Posterior vena cava (tissue), 2 donors: ENCODE measurements around the gene POLR3B. TPM values are rescaled to one million over a fixed set of nuclear protein-coding genes. Genes with fewer than 3 reads are reported as not detected.
"Not testable (repeated sequence)": the region's sequence is repeated elsewhere in the genome, so short reads cannot be mapped to it uniquely, and the experiment has no call there.

Source experiments
- DNase-seq: peaks from one replicate; pipeline ENCODE4 v3.0.0-alpha.2; 2020; ENCODE audit warnings: low spot score
- intact Hi-C, 2 donors: fragments of 100-400 bp; cut with DNase I; formaldehyde crosslinking; loops; one replicate each; pipeline versions ENCODE4 v1.14.1 to v1.14.2; 2022 to 2023
- total RNA-seq, 2 donors: library from RNA; stranded (reverse); fragmentation: NEBNext Ultra II Directional; extraction: Animal tissue kit (Norgen Biotek cat#: 25700); gene quantifications; one replicate each; pipeline ENCODE4 v1.2.1, GENCODE V29; 2021
- donor health status: DM: yes; HTN: yes; CAD: no.
- donor health status: DM: yes; HTN: yes; CAD: no.

POLR3B gene
- total RNA-seq, 2 donors from 2014 or later, result 7.7 to 10.5 TPM

DNA sequence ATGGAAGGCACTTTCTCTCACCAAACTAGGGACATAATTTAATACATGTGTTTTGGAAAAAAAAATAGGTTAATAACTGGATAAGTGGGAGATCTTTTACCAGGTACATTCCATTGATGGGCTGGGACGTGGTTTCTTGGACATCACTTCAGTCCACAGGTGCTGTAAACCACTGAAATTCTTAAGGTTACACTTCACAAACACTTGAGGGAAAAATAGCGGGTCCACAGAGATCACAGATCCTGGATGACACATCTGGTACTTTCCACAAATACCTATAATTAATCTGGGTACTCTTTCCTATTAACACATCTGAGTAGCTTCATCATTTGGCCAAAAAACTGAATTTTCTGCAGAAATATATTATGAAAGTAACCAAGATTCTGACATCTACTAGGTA, 85.0 kb downstream of the POLR3B start:
- intact Hi-C loops, result loop anchor here in 1 of 2 donors (2.0 kb wide), 1 partner anchor 38 kb away; no protein-coding TSS in a partner anchor
- no peak for DNase-seq

DNA sequence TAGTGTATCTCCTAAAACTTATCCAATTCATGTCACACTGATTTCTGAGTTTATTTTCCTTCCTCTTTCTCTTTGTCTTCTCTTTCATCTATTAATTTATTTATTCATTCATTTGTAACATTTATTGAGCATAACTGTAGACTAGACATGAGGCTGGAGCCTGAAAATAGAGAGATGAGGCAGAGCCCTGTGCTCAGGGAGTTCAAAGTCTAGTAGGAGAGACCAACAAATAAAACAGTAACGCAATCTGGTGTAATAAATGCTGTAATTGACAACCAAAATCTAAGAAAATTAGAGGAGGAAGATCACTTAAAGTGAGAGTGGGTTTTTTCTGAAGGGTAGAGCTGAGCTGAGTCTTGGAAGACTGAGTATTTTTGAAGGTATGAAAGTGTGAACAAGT, 87.5 kb downstream of the POLR3B start:
- intact Hi-C loops, result no loop called here
- DNase-seq, result no peak

GRCh38 chr12:106445959-106446358, 88.4 kb downstream of the POLR3B start:
- intact Hi-C loops, result no loop called here
- no peak for DNase-seq

GRCh38 chr12:106446419-106447092, 89.0 kb downstream of the POLR3B start:
- intact Hi-C loops, result no loop called here
- no peak for DNase-seq

DNA sequence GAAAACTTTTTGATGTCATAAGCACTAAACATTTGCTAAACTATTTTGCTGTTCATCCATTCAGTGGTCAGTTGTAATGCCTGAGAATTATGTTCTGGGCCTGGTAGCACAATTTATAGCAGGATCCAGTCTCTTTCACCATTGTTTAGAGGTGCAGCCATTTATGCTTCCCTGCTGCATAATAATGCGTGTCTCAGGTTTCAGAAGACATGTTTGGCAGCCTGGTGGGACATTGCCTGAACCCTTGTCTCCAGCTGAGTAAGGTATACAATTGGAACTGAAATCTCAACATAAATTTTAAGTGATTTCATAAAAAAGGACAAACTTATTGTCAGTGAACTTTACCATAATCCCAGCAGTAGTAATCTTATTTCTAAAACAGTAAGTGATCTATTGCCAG, 94.8 kb downstream of the POLR3B start:
- DNase-seq, result no peak
- intact Hi-C loops, result no loop called here

GRCh38 chr12:106455111-106455510, 97.6 kb downstream of the POLR3B start:
- no peak for DNase-seq
- intact Hi-C loops, result loop anchor here in 1 of 2 donors (5.0 kb wide), 1 partner anchor 973 kb away; no protein-coding TSS in a partner anchor

- no peak for DNase-seq
- intact Hi-C loops, result loop anchor here in 1 of 2 donors (5.0 kb wide), 1 partner anchor 977 kb away; no protein-coding TSS in a partner anchor
Measured at GRCh38 chr12:106459124-106459523, 101.6 kb downstream of the POLR3B start.

- DNase-seq, result no peak
- intact Hi-C loops, result loop anchor here in 1 of 2 donors (5.0 kb wide), 1 partner anchor 977 kb away; no protein-coding TSS in a partner anchor
Measured at GRCh38 chr12:106459534-106459933, 102.0 kb downstream of the POLR3B start.

GRCh38 chr12:106461730-106462129, 104.2 kb downstream of the POLR3B start:
- no peak for DNase-seq
- intact Hi-C loops, result no loop called here

DNA sequence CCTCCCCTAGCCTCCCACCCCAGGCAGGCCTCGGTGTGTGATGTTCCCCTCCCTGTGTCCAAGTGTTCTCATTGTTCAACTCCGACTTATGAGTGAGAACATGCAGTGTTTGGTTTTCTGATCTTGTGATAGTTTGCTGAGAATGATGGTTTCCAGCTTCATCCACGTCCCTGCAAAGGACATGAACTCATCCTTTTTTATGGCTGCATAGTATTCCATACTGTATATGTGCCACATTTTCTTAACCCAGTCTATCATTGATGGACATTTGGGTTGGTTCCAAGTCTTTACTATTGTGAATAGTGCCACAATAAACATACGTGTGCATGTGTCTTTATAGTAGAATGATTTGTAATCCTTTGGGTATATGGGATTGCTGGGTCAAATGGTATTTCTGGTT, 108.1 kb downstream of the POLR3B start:
- DNase-seq, intact Hi-C loops: not testable (repeated sequence)

GRCh38 chr12:106475662-106476061, 118.1 kb downstream of the POLR3B start:
- DNase-seq, intact Hi-C loops: not testable (repeated sequence)

DNA sequence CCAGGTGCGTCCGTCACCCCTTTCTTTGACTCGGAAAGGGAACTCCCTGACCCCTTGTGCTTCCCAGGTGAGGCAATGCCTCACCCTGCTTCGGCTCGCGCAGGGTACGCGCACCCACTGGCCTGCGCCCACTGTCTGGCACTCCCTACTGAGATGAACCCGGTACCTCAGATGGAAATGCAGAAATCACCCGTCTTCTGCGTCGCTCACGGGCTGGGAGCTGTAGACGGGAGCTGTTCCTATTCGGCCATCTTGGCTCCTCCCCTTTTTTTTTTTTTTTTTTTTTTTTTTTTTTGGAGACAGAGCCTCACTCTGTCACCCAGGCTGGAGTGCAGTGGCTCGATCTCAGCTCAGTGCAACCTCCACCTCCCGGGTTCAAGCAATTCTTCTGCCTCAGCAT, 120.1 kb downstream of the POLR3B start:
- intact Hi-C loops, DNase-seq: not testable (repeated sequence)

DNA sequence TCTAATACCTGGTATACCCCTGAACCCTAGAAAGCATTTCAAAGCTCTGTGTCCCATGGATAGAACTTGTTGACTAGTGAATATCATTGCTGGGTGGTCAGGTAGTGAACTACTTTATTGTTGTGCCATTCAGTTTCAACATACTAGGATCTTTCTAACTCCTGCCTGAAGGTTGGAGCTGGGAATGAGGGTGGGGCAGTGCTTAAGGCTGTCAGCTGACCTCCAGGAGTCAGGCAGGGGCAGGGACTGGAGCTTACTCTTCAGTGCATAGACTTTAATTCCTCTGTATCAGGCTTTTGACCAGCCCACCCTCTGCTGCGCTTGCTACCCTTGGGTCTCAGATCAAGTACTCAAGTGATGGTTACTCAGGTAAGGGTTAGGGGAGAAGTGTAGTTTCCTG, 122.7 kb downstream of the POLR3B start:
- intact Hi-C loops, result loop anchor here in 1 of 2 donors (2.0 kb wide), 1 partner anchor 37 kb away; no protein-coding TSS in a partner anchor
- no peak for DNase-seq

GRCh38 chr12:106481246-106481645, 123.7 kb downstream of the POLR3B start:
- intact Hi-C loops, result loop anchor here in 1 of 2 donors (1.0 to 2.0 kb wide), 2 partner anchors 16 to 38 kb away; no protein-coding TSS in a partner anchor
- DNase-seq, result no peak

DNA sequence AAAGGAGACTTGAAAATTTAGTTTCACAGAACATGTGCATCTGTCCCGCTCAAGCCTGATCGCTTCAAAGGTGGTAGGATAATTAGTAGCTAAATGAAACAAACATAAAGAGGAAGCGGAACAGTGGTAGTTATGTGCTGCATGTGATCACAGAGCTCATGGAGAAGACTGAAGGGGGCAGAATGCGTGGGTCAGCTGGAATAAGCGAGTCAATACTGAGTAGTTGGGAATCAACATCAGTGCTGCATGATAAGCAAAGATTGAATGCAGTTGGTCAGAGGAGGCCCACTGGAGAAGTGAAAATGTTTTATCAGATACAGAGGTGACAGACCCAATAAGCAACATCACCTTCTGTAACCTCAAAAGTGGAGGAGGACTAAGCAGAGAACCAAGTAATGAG, 130.1 kb downstream of the POLR3B start:
- no peak for DNase-seq
- intact Hi-C loops, result no loop called here

DNA sequence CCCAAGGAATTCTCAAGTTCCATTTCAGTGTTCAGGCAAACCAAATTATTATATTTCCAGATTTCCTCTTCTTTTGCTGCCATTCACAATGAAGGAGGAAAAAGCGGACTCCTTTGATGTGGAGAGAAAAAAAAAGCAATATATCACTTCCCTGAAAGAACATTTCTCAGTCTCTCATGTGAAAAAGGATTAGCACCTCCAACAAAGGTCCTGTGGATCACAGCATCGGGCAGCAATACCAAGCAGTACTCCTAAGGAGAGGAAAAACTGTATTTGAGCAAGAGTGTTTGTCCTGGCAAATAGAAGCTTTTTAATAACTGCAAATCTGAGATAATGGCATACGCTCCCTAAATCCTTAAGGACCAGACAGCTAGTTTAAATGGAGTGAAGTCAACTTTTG, 131.3 kb downstream of the POLR3B start:
- no peak for DNase-seq
- intact Hi-C loops, result no loop called here

DNA sequence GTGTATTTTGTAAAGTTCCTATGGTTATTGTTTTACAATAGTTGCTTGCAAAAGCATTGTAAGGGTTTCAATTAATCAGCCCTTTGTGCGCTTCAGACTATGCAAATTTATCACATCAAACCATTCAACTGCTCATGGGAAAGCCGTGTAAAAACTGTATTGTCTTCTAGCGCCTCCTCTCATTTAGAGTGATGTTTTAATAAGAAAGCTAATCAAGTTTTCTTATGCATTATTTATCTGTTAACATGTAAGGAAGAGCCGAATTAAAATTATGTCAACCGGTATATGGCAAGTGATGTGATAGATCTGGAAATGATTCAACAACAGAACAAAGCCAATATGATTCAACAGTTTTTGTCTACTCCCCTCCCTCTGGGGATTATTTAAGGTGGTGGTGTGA, 132.7 kb downstream of the POLR3B start:
- intact Hi-C loops, result no loop called here
- DNase-seq, result no peak

- no peak for DNase-seq
- intact Hi-C loops, result no loop called here
Measured at GRCh38 chr12:106492857-106493256, 135.3 kb downstream of the POLR3B start.

DNA sequence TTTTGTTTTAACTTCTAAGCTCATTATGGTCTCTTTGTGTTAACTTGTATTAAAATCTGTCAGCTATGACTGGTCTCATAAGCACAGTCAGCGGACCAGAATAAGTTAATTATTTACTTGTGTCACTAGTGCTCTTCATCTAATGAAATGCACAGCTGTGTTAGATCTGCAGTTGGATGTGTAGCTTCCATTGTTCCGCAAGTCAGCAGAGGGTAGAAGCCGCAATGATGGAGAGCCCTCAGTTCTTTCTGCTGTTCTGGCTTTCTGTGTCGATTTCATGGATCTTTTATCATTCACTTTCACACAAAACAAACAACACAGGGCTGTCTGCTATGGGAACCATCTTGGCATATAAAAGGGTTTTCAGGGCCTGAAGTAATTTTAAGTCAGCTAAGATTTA, 136.0 kb downstream of the POLR3B start:
- intact Hi-C loops, result no loop called here

GRCh38 chr12:106495354-106495965, 137.9 kb downstream of the POLR3B start:
- no peak for DNase-seq
- intact Hi-C loops, result no loop called here

More for the DNA sequence above, 136.0 kb downstream of the POLR3B start:
- no peak for DNase-seq

DNA sequence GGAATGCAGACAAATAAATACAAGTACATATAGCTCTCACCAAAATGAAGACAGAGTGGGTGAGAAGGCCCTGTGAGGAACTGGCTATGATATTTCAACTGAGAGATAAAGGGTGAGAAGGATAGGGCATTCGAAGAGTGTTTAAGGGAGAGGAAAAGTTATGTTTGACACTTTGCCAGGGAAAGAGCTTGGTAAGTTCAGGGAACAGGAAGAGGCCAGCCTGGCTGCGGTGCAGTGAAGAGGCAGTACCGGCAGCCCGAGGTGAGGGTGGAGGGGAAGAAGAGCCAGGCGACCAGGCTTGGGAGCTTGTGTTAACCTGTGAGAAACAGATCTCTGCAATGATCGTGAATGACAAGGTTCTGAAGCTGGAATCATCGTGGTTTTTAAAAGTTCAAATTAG, 140.5 kb downstream of the POLR3B start:
- intact Hi-C loops, result no loop called here
- DNase-seq, result no peak
